Glutamatergic neuron (in vitro differentiated cells): ENCODE results near the gene GABRR2. TPM values are rescaled to one million over a fixed set of nuclear protein-coding genes. Genes with fewer than 3 reads are reported as not detected.

Experiments
- DNase-seq: peaks from one replicate; pipeline ENCODE4 v3.0.0; 2022
- H3K27ac Mint-ChIP-seq: one replicate; pipeline ENCODE4 v1.8.0; 2020; ENCODE audit warnings: mild to moderate bottlenecking, mixed read lengths, inconsistent platforms; ENCODE audit not compliant: unreplicated experiment
- H3K27me3 Mint-ChIP-seq: one replicate; pipeline ENCODE4 v1.8.0; 2020; ENCODE audit warnings: mild to moderate bottlenecking, moderate library complexity, mixed read lengths, inconsistent platforms; ENCODE audit not compliant: unreplicated experiment
- H3K36me3 Mint-ChIP-seq: one replicate; pipeline ENCODE4 v1.8.0; 2020; ENCODE audit warnings: mild to moderate bottlenecking, mixed read lengths, inconsistent platforms; ENCODE audit not compliant: unreplicated experiment
- H3K4me1 Mint-ChIP-seq: one replicate; pipeline ENCODE4 v1.8.0; 2020; ENCODE audit warnings: mild to moderate bottlenecking, low read depth, mixed read lengths, inconsistent platforms; ENCODE audit not compliant: unreplicated experiment
- H3K4me3 Mint-ChIP-seq: one replicate; pipeline ENCODE4 v1.8.0; 2020; ENCODE audit warnings: mild to moderate bottlenecking, mixed read lengths, inconsistent platforms; ENCODE audit not compliant: unreplicated experiment
- H3K9me3 Mint-ChIP-seq: one replicate; pipeline ENCODE4 v1.8.0; 2020; ENCODE audit warnings: mild to moderate bottlenecking, moderate library complexity, mixed read lengths, inconsistent platforms; ENCODE audit not compliant: unreplicated experiment
- total RNA-seq: library from RNA; stranded (reverse); fragmentation: NEBNext Ultra II Directional; extraction: Animal tissue kit (Norgen Biotek cat#: 25700); gene quantifications from one replicate; pipeline ENCODE4 v1.2.1, GENCODE V29; 2021; ENCODE audit not compliant: unreplicated experiment
- TF ChIP-seq, protein P1 (sequence below): fragments of 200-600 bp; sonication (generic); IDR thresholded peaks from one replicate; pipeline ENCODE4 v1.5.0; 2021; ENCODE audit not compliant: partially characterized antibody, unreplicated experiment

Gene GABRR2
- total RNA-seq, 1 donor from 2014 or later: 0.49 TPM

DNA sequence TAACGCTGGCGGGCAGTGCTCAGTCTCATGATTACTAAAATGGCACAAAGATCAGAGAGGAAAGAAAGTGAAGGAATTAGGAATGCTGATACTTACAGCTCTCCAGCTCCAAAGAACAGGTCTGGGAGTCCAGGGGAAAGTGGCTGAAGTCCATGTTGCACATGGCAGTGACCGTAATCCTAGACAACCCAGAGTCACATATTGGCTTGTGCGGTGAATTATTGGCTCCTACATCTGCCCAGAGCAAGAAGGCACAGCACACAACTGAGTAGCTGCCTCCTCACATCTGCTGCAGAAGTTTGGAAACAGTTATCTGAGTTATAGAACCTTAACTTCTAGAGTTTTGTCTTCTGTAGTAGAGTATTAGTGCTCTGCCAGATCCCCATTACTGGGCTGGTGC lies 47.2 kb downstream of the GABRR2 start:
- no peak for DNase-seq
- H3K9me3 Mint-ChIP-seq: peaks cover 1% of the 10 kb centered on the region
- peaks cover 3% of the 10 kb centered on the region for H3K4me1 Mint-ChIP-seq
- no peaks in the 10 kb centered on the region for H3K36me3 Mint-ChIP-seq
- H3K27me3 Mint-ChIP-seq: no peaks in the 10 kb centered on the region
- TF ChIP-seq, protein P1, sequence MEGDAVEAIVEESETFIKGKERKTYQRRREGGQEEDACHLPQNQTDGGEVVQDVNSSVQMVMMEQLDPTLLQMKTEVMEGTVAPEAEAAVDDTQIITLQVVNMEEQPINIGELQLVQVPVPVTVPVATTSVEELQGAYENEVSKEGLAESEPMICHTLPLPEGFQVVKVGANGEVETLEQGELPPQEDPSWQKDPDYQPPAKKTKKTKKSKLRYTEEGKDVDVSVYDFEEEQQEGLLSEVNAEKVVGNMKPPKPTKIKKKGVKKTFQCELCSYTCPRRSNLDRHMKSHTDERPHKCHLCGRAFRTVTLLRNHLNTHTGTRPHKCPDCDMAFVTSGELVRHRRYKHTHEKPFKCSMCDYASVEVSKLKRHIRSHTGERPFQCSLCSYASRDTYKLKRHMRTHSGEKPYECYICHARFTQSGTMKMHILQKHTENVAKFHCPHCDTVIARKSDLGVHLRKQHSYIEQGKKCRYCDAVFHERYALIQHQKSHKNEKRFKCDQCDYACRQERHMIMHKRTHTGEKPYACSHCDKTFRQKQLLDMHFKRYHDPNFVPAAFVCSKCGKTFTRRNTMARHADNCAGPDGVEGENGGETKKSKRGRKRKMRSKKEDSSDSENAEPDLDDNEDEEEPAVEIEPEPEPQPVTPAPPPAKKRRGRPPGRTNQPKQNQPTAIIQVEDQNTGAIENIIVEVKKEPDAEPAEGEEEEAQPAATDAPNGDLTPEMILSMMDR: no peak
- no peak overlapping the region for H3K27ac Mint-ChIP-seq
- H3K4me3 Mint-ChIP-seq: no peak overlapping the region

DNA sequence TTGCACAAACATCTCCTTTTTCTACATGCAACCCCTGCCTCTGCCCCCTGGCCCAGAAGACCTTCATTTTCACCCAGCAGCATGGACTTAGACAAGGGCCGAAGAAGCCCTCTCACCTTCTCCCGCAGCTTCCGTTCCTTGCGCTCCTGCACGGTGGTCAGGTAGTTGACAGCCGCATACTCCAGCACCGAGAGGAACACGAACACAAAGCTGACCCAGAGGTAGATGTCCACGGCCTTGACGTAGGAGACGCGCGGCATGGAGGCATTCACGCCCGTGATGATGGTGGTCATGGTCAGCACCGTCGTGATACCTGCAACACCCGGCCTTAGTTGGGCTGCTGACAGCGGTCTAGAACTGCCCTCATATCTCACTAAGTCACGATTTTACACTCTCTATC lies 50.8 kb downstream of the GABRR2 start:
- no peak for DNase-seq
- TF ChIP-seq, protein P1: no peak
- H3K27me3 Mint-ChIP-seq: no peaks in the 10 kb centered on the region
- peaks cover 1% of the 10 kb centered on the region for H3K9me3 Mint-ChIP-seq
- no peak overlapping the region for H3K27ac Mint-ChIP-seq
- H3K4me1 Mint-ChIP-seq: no peaks in the 10 kb centered on the region
- no peak overlapping the region for H3K4me3 Mint-ChIP-seq
- no peaks in the 10 kb centered on the region for H3K36me3 Mint-ChIP-seq

DNA sequence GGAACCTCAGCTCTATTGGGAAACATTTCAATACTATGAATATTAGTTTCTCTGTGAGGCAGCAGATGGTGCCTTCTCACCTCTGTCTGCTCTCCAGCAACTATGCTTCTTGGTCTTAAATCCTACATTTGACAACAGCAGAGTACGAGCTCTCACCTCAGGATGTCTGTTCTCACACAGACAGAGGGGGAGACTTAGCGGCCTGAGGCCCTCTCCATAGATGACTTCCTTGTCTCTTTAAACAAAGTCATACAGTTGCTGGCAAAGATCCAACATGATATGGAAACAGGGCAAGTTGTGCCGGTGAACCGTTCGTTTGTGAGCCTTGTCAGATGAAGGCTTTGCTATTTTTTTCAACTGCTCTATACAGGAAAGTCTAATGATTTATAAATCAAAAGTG lies 54.3 kb downstream of the GABRR2 start:
- Mint-ChIP-seq H3K4me1 (no peaks in the 10 kb centered on the region), H3K9me3 (peaks cover 1% of the 10 kb centered on the region), H3K36me3 (no peaks in the 10 kb centered on the region), H3K27me3 (no peaks in the 10 kb centered on the region), H3K4me3 (no peak overlapping the region), H3K27ac (no peak overlapping the region)
- DNase-seq: no peak
- TF ChIP-seq, protein P1: no peak

DNA sequence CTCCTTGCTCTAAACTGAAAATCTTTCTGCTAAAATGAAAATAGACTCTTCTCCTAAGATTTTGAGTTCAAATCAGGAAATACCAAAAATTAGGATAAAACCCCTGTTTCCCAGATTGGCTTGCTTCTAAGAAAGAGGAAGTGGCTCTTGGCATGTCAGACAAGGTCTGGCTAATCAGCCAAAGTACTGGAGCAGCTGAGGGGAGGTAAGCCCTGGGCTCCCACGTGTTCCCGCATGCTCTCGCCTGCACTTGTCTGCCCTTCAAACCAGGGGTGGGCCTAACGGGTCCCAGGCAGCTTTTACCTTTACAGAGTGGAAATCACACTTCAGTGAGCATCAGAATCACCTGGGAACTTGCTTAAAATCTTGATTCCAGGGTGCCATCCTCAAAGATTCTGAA lies 54.8 kb downstream of the GABRR2 start:
- DNase-seq: no peak
- peaks cover 1% of the 10 kb centered on the region for H3K27me3 Mint-ChIP-seq

DNA sequence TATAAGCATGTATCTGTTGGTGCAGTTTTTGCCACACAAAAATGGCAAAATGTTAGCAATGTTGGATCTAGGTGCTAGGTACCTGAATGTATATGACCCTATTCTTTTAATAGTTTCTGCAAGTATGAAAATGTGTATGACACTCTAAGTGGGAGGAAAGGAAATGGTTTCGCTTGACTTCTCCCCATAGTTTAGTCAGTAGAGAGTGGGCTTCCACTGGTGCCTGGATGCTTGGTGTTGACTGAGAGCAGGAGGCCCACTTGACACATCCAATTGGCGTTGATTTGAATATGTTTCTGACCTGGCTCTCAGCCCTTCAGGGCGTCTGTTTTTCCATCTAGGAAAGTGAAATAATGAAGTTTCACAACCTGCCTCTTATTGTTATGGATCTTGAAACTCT lies 56.2 kb downstream of the GABRR2 start:
- Mint-ChIP-seq H3K9me3 (no peaks in the 10 kb centered on the region), H3K27me3 (peaks cover 1% of the 10 kb centered on the region), H3K36me3 (no peaks in the 10 kb centered on the region), H3K4me1 (no peaks in the 10 kb centered on the region), H3K27ac (no peak overlapping the region), H3K4me3 (no peak overlapping the region)
- TF ChIP-seq, protein P1: no peak
- DNase-seq: no peak

More for the DNA sequence above, 54.8 kb downstream of the GABRR2 start:
- Mint-ChIP-seq H3K4me3 (no peak overlapping the region), H3K4me1 (no peaks in the 10 kb centered on the region), H3K27ac (no peak overlapping the region), H3K9me3 (no peaks in the 10 kb centered on the region), H3K36me3 (no peaks in the 10 kb centered on the region)
- TF ChIP-seq, protein P1: no peak
